Measurements from ENCODE around the gene SMYD3. TPM values are rescaled to one million over a fixed set of nuclear protein-coding genes. Genes with fewer than 3 reads are reported as not detected.

The SMYD3 gene
- polyA plus RNA-seq, 2 of the 4 experiments (the other 2 are of a cell fraction): 18.2 to 35.2 TPM

- ChIA-PET CTCF (no interaction called here), POLR2A (no interaction called here)
- FAIRE-seq (no peak), ATAC-seq (no peak), DNase-seq (ENCODE audit: low read depth in 1 of 2, low spot score in 1 of 2) (no peak)
- H3K4me3 ChIP-seq: no peak overlapping the region
- H3K27ac ChIP-seq: peak overlapping the region in 1 of 2 experiments; percentile 40; a peak in 2 of 6 replicates
- H3K9me3 ChIP-seq: no peaks in the 10 kb centered on the region
- TF ChIP-seq FOSL2 (IDR thresholded peaks at IDR 0.05) (no peak), FOSL2 (CRISPR knock-in tag; IDR thresholded peaks at IDR 0.05) (no peak), HES2 (IDR thresholded peaks at IDR 0.05) (no peak), SREBF2 (IDR thresholded peaks at IDR 0.05) (no peak), CBX2 (IDR thresholded peaks at IDR 0.05; ENCODE audit: borderline replicate concordance, low read depth) (no peak), HOXB13 (CRISPR knock-in tag; IDR thresholded peaks at IDR 0.05; ENCODE audit: low read depth) (no peak), NFE2L2 (conservative IDR thresholded peaks at IDR 0.05; ENCODE audit: low read length) (no peak), HEYL (CRISPR knock-in tag; IDR thresholded peaks at IDR 0.05) (no peak), TFCP2L1 (CRISPR knock-in tag; IDR thresholded peaks at IDR 0.05) (no peak), ESRRA (IDR thresholded peaks at IDR 0.05; ENCODE audit: borderline replicate concordance, low read length) (no peak), ZSCAN20 (CRISPR knock-in tag; IDR thresholded peaks at IDR 0.05) (no peak), MAX (IDR thresholded peaks at IDR 0.05) (no peak), EP300 (IDR thresholded peaks at IDR 0.05) (no peak), BCL3 (IDR thresholded peaks at IDR 0.05) (no peak), ATOH8 (CRISPR knock-in tag; IDR thresholded peaks at IDR 0.05; ENCODE audit: low read depth) (no peak), KDM5A (IDR thresholded peaks at IDR 0.05) (no peak), EHMT2 (IDR thresholded peaks at IDR 0.05; ENCODE audit: low read depth) (no peak)
- 85% methylated on average over 1 of the region's 3 CpGs for WGBS (ENCODE audit: missing lambda C conversion rate)
- H3K4me2 ChIP-seq: no peak overlapping the region
- H3K4me1 ChIP-seq: no peaks in the 10 kb centered on the region
Measured at GRCh38 chr1:246382589-246383238, 124.4 kb downstream of the SMYD3 start.

- POLR2A ChIA-PET: no interaction called here
- no peak overlapping the region for H3K27ac ChIP-seq
- CTCF ChIA-PET: no interaction called here
Measured at GRCh38 chr1:246381452-246381851, 125.6 kb downstream of the SMYD3 start.

More at GRCh38 chr1:246381452-246381851, 125.6 kb downstream of the SMYD3 start:
- FAIRE-seq (no peak), ATAC-seq (no peak), DNase-seq (ENCODE audit: low read depth in 1 of 2, low spot score in 1 of 2) (no peak)
- no peak for TF ChIP-seq MYC (IDR thresholded peaks at IDR 0.05; ENCODE audit: borderline replicate concordance, low read length)
- no peak for TF ChIP-seq CEBPB (IDR thresholded peaks at IDR 0.05)
- no peak for TF ChIP-seq NR3C1 (IDR thresholded peaks at IDR 0.05)
- TF ChIP-seq SMC3 (IDR thresholded peaks at IDR 0.05): no peak
- TF ChIP-seq ELK1 (IDR thresholded peaks at IDR 0.05; ENCODE audit: low read depth, low read length): no peak
- TF ChIP-seq HMGXB4 (CRISPR knock-in tag; IDR thresholded peaks at IDR 0.05; ENCODE audit: borderline replicate concordance): no peak
- TF ChIP-seq MAFK (IDR thresholded peaks at IDR 0.05; ENCODE audit: partially characterized antibody): no peak
- no peak for TF ChIP-seq FOXS1 (CRISPR knock-in tag; IDR thresholded peaks at IDR 0.05)
- no peak for TF ChIP-seq SREBF2 (IDR thresholded peaks at IDR 0.05)
- TF ChIP-seq USF2 (IDR thresholded peaks at IDR 0.05): no peak
- no peak for TF ChIP-seq PHF8 (IDR thresholded peaks at IDR 0.05; ENCODE audit: borderline replicate concordance, low read depth)
- TF ChIP-seq RFX5 (IDR thresholded peaks at IDR 0.05): no peak
- TF ChIP-seq EHMT2 (IDR thresholded peaks at IDR 0.05; ENCODE audit: low read depth): no peak
- TF ChIP-seq ATOH8 (CRISPR knock-in tag; IDR thresholded peaks at IDR 0.05; ENCODE audit: low read depth): no peak
- TF ChIP-seq CHD4 (IDR thresholded peaks at IDR 0.05; ENCODE audit: borderline replicate concordance): no peak
- no peak for TF ChIP-seq HOXB13 (CRISPR knock-in tag; IDR thresholded peaks at IDR 0.05; ENCODE audit: low read depth)
- TF ChIP-seq EP300 (IDR thresholded peaks at IDR 0.05): no peak
- no peak for TF ChIP-seq ZNF302 (CRISPR knock-in tag; IDR thresholded peaks at IDR 0.05)
- no peak for TF ChIP-seq FOSB (CRISPR knock-in tag; IDR thresholded peaks at IDR 0.05)
- TF ChIP-seq CHD2 (IDR thresholded peaks at IDR 0.05; ENCODE audit: low read length, partially characterized antibody): no peak
- no peak overlapping the region for H3K4me2 ChIP-seq
- H3K4me3 ChIP-seq: no peak overlapping the region
- no peaks in the 10 kb centered on the region for H3K4me1 ChIP-seq
- H3K9me3 ChIP-seq: no peaks in the 10 kb centered on the region
- WGBS (ENCODE audit: missing lambda C conversion rate): 81% methylated on average over 5 of the region's 5 CpGs
